H1 (cell line): Measurements from ENCODE around the gene CYP27B1. TPM values are rescaled to one million over a fixed set of nuclear protein-coding genes. Genes with fewer than 3 reads are reported as not detected.

ENCODE experiments used
- CEBPB ChIP-seq: IDR thresholded peaks from 2 replicates; pipeline ENCODE4 v1.6.1; 2012; ENCODE audit warnings: low read depth, low read length
- RAD21 ChIP-seq, 2 experiments: IDR thresholded peaks in 1 of 2; conservative IDR thresholded peaks in 1 of 2; 2 replicates each; pipeline ENCODE4 v1.6.1; 2011; ENCODE audit warnings: low read depth in 2 of 2, low read length in 2 of 2, improper control_type of control experiment in 1 of 2, inconsistent platforms in 1 of 2, mild to moderate bottlenecking in 1 of 2, moderate library complexity in 1 of 2
- TAF1 ChIP-seq: IDR thresholded peaks from 2 replicates; pipeline ENCODE4 v1.6.1; 2011; ENCODE audit warnings: mild to moderate bottlenecking, low read depth, low read length
- TAF7 ChIP-seq: optimal IDR thresholded peaks from 2 replicates; pipeline ENCODE3; 2011; ENCODE audit warnings: low read depth, mild to moderate bottlenecking, inconsistent platforms, low read length, moderate library complexity, borderline replicate concordance
- polyA plus RNA-seq, 7 experiments: library from polyadenylated mRNA; depleted of rRNA in 3 of 7; stranded (reverse) in 5 of 7; unstranded in 2 of 7; fragments of >200 nt in 5 of 7; fragments of 200-250 nt in 2 of 7; gene quantifications; 1 replicate in 5 of 7; 2 replicates in 1 of 7; 4 replicates in 1 of 7; pipeline versions ENCODE4 v1.2.1 to v1.2.3, GENCODE V29; 2011 to 2013; ENCODE audit warnings: missing spikeins in 2 of 7, mixed read lengths in 2 of 7
- total RNA-seq: library from RNA; stranded (reverse); fragmentation: NEBNext Ultra II Directional; extraction: Animal tissue kit (Norgen Biotek cat#: 25700); gene quantifications from 2 replicates; pipeline ENCODE4 v1.2.1, GENCODE V29; 2021
- TF ChIP-seq, protein P1 (sequence below): IDR thresholded peaks from 2 replicates; pipeline ENCODE4 v1.6.1; 2012; ENCODE audit warnings: low read length, inconsistent platforms

Gene CYP27B1
- total and polyA plus RNA-seq, 2 of the 8 experiments (the other 6 are each of a cell fraction or from before 2014, with no cell fraction given): 2.9 to 3.3 TPM

GRCh38 chr12:57738661-57739237 lies 28.1 kb downstream of the CYP27B1 start, which contains the start of gene AGAP2 (continued):
- TF ChIP-seq, protein P1, sequence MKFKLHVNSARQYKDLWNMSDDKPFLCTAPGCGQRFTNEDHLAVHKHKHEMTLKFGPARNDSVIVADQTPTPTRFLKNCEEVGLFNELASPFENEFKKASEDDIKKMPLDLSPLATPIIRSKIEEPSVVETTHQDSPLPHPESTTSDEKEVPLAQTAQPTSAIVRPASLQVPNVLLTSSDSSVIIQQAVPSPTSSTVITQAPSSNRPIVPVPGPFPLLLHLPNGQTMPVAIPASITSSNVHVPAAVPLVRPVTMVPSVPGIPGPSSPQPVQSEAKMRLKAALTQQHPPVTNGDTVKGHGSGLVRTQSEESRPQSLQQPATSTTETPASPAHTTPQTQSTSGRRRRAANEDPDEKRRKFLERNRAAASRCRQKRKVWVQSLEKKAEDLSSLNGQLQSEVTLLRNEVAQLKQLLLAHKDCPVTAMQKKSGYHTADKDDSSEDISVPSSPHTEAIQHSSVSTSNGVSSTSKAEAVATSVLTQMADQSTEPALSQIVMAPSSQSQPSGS: no peak
- no peak for TF ChIP-seq CEBPB
- TF ChIP-seq RAD21 (IDR thresholded peaks at IDR 0.05 in 1 of 2, conservative IDR thresholded peaks at IDR 0.05 in 1 of 2; ENCODE audit: low read depth in 2 of 2, low read length in 2 of 2): no peak
- TF ChIP-seq TAF7: no peak
- no peak for TF ChIP-seq TAF1
